HG03460 (cell line): ENCODE data around the gene SSR3.
"Not testable (repeated sequence)": the region's sequence is repeated elsewhere in the genome, so short reads cannot be mapped to it uniquely, and the experiment has no call there.

Source experiments
- ATAC-seq: cut with Tn5 transposase; IDR thresholded peaks from one replicate; pipeline ENCODE4 v1.9.1; 2021; ENCODE audit not compliant: unreplicated experiment

Gene SSR3

GRCh38 chr3:156554842-156555687, at the start of gene SSR3:
TSS of gene SSR3 (minus strand) at chr3:156555117. CDS start at chr3:156555089, 28 bp downstream.
- peak; percentile 99 for ATAC-seq

GRCh38 chr3:156604064-156604641, 49.2 kb upstream of the SSR3 start:
- ATAC-seq: no peak

GRCh38 chr3:156603379-156604017, 48.6 kb upstream of the SSR3 start:
- ATAC-seq: no peak

GRCh38 chr3:156602424-156602823, 47.5 kb upstream of the SSR3 start:
- no peak for ATAC-seq

GRCh38 chr3:156601497-156601896, 46.6 kb upstream of the SSR3 start:
- no peak for ATAC-seq

- no peak for ATAC-seq
These were observed 45.9 kb upstream of the SSR3 start for GRCh38 chr3:156600834-156601233.

- ATAC-seq: no peak
These were observed 44.4 kb upstream of the SSR3 start for GRCh38 chr3:156599089-156599874.

- ATAC-seq: no peak
These were observed 43.5 kb upstream of the SSR3 start for GRCh38 chr3:156598413-156598812.

GRCh38 chr3:156594219-156594683, 39.3 kb upstream of the SSR3 start:
- no peak for ATAC-seq

- no peak for ATAC-seq
These were observed 38.9 kb upstream of the SSR3 start for GRCh38 chr3:156593814-156594213.

GRCh38 chr3:156589806-156590205, 34.9 kb upstream of the SSR3 start:
- ATAC-seq: not testable (repeated sequence)

- ATAC-seq: no peak
These were observed 32.8 kb upstream of the SSR3 start for GRCh38 chr3:156587760-156588069.

- ATAC-seq: no peak
These were observed 32.2 kb upstream of the SSR3 start for GRCh38 chr3:156586905-156587759.

GRCh38 chr3:156583469-156583868, 28.6 kb upstream of the SSR3 start:
- no peak for ATAC-seq

GRCh38 chr3:156582532-156583183, 27.7 kb upstream of the SSR3 start:
- ATAC-seq: peak; percentile 79

GRCh38 chr3:156581954-156582353, 27.0 kb upstream of the SSR3 start:
- no peak for ATAC-seq

GRCh38 chr3:156581033-156581432, 26.1 kb upstream of the SSR3 start:
- ATAC-seq: no peak

- no peak for ATAC-seq
These were observed 24.5 kb upstream of the SSR3 start for GRCh38 chr3:156579427-156579851.

- ATAC-seq: no peak
These were observed 22.8 kb upstream of the SSR3 start for GRCh38 chr3:156577736-156578135.
